Activated CD4-positive, alpha-beta T cell treated with anti-CD3 and anti-CD28 coated beads, Interleukin-2, amount 10 ng/mL, durations not matched to agents 24 days and 14 days (primary cell): ENCODE measurements around the gene CERS1. TPM values are rescaled to one million over a fixed set of nuclear protein-coding genes. Genes with fewer than 3 reads are reported as not detected.

Source experiments
- DNase-seq: peaks from one replicate; pipeline ENCODE4 v3.0.0; 2022
- H3K27ac Mint-ChIP-seq: one replicate; pipeline ENCODE4 v1.8.0; 2022; ENCODE audit warnings: mild to moderate bottlenecking, mixed read lengths
- H3K27me3 Mint-ChIP-seq: one replicate; pipeline ENCODE4 v1.8.0; 2022; ENCODE audit warnings: mixed read lengths
- H3K36me3 Mint-ChIP-seq: one replicate; pipeline ENCODE4 v1.8.0; 2022; ENCODE audit warnings: low read depth, mild to moderate bottlenecking, mixed read lengths
- H3K4me1 Mint-ChIP-seq: one replicate; pipeline ENCODE4 v1.8.0; 2021; ENCODE audit warnings: mixed read lengths
- H3K4me3 Mint-ChIP-seq: one replicate; pipeline ENCODE4 v1.8.0; 2022; ENCODE audit warnings: mild to moderate bottlenecking, moderate library complexity, mixed read lengths
- H3K9me3 Mint-ChIP-seq: one replicate; pipeline ENCODE4 v1.8.0; 2021; ENCODE audit warnings: mixed read lengths
- intact Hi-C: fragments of 100-400 bp; cut with micrococcal nuclease; formaldehyde crosslinking; loops from one replicate; pipeline ENCODE4 v1.15.1; 2023
- total RNA-seq: library from RNA; stranded (reverse); gene quantifications from 2 replicates; pipeline ENCODE4 v1.2.3, GENCODE V29; 2022

Gene CERS1
- total RNA-seq, 1 donor from 2014 or later, result 0.23 TPM

DNA sequence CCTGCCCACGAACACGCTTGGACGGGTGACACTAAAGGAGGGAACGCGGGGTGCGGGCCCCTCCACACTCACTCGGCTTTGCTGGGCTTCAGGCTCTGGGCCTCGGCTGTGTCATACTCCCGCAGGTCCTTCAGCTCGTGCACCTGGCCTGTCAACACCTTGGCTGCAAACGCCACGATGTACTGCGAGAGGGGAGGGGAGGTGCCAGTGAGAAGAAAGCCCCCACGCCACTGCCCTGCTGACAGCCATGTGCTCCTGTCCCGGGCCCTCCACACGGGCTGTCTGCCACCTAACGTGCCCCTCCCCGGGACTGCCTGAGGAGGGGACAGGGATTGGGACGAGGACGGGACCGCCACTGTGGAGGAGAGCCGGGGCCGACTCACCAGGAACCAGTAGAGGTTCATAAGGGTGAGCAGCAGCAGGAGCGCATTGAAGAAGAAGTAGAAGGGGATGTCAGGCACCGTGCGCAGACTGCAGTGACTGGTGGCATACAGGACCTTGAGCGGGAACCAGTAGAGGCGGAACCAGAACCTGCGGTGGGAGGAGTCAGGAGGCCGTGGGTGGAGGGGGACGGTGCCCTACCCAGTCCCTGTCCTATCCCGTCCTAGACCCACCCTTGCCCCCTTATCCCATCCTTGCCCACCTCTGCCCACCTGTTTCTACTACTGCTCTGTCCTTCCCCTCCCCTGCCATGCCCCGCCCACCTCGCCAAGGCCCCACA, 16.9 kb downstream of the CERS1 start:
- H3K27ac Mint-ChIP-seq, result no peak overlapping the region
- DNase-seq, result no peak
- no peak overlapping the region for H3K4me3 Mint-ChIP-seq
- intact Hi-C loops, result no loop called here
- H3K4me1 Mint-ChIP-seq, result no peaks in the 10 kb centered on the region
- no peaks in the 10 kb centered on the region for H3K36me3 Mint-ChIP-seq
- H3K9me3 Mint-ChIP-seq, result no peaks in the 10 kb centered on the region
- H3K27me3 Mint-ChIP-seq, result no peaks in the 10 kb centered on the region

DNA sequence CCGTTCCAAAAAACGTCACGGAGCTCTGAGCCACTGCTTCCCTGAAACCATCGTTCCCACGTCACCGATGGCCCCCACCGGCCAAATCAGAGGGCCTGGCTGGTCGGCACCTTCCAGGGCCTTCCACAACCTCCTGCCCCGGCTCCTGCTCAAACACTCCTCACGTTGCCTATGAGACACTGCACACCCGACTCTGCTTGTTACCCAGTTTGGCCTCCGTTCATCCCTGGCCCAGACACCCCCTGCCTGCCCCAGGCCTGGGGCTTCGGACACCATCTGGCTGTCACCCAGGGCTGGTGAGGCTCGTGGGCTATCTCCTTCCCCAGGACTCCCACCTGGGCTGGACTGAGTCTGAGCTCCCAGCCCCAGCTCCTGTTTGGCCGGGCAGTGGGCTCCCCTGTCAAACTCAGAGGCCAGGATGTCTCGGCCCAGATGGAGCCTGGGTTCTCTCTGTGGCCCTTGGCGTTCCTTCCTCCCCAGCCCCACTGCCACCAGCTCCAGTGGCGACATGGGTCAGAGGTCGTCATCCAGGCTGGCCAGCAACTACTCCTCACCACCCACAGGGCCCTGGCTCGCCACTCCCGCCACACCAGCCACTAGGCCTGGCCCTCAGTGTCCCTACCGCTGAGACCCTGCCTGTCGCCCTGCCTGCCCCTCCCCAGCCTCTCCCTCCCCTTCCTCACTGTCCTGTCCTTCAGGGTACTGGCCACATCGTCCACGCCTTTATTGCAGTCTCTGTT, 17.7 kb downstream of the CERS1 start:
- Mint-ChIP-seq H3K9me3 (no peaks in the 10 kb centered on the region), H3K27me3 (no peaks in the 10 kb centered on the region), H3K36me3 (no peaks in the 10 kb centered on the region), H3K27ac (no peak overlapping the region), H3K4me3 (no peak overlapping the region), H3K4me1 (no peaks in the 10 kb centered on the region)
- no peak for DNase-seq
- intact Hi-C loops, result no loop called here

DNA sequence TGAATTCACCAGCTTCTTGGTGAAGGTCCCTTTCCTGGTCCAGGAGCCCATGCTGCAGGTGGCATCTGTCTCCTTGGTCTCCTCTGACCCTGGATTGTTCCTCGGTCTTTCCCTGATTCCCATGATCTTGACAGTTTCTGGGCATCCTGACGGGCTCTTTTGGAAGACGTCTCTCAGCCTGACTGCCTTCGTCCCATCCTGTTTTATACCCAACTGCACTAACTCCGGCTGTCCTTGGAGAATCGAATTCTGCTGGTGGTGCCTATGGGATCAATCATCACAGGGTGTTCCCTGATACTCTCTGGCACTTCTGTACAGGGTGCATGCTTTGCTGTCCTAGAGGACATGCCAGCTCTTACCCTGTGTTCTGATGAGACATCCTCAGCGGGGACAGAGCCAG, 19.1 kb downstream of the CERS1 start:
- no peaks in the 10 kb centered on the region for H3K36me3 Mint-ChIP-seq
- no peaks in the 10 kb centered on the region for H3K9me3 Mint-ChIP-seq
- H3K4me3 Mint-ChIP-seq, result no peak overlapping the region
- DNase-seq, result no peak
- H3K4me1 Mint-ChIP-seq, result no peaks in the 10 kb centered on the region
- H3K27ac Mint-ChIP-seq, result no peak overlapping the region
- peaks cover under 1% of the 10 kb centered on the region for H3K27me3 Mint-ChIP-seq
- intact Hi-C loops, result no loop called here

DNA sequence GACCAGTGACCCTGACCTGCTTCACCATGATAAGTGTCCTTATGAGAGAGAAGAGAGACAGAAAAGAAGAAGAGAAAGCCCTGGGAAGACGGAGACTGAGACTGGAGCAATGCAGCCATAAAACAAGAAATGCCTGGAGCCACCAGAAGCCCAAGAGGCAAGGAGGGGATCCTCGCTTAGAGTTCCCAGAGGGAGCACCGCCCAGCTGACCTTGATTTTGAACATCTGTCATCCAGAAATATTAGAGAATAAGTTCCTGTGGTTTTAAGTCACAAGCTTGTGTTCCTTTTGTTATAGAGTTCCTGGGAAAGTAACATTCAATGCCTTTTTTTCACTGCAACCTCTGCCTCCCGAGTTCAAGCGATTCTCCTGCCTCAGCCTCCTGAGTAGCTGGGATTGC, 20.2 kb downstream of the CERS1 start:
- Mint-ChIP-seq H3K27ac (no peak overlapping the region), H3K9me3 (no peaks in the 10 kb centered on the region), H3K4me1 (peaks cover 5% of the 10 kb centered on the region), H3K36me3 (no peaks in the 10 kb centered on the region), H3K4me3 (no peak overlapping the region), H3K27me3 (peaks cover 7% of the 10 kb centered on the region)
- no peak for DNase-seq
- intact Hi-C loops, result no loop called here

DNA sequence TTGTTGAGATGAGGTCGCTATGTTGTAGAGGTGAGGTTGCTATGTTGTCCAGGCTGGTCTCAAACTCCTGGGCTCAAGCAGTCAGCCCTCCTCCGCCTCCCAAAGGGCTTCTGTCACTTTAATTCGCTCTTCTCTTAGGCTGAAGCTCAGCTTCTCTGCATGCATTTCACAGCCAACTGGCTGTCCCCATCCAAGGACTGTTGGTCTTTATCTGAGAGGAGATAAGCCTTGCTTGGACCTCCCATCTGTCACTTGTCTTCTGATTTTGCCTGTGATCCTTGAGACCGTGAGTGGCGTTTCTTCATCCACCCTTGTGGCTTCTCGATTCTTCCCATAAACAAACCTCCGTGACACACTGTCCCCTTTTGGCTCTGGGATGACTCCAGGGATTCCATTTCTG, 24.4 kb downstream of the CERS1 start:
- intact Hi-C loops, result no loop called here
- H3K36me3 Mint-ChIP-seq, result peaks cover 12% of the 10 kb centered on the region
- peaks cover 7% of the 10 kb centered on the region for H3K27me3 Mint-ChIP-seq
- H3K4me1 Mint-ChIP-seq, result peaks cover 5% of the 10 kb centered on the region
- H3K4me3 Mint-ChIP-seq, result no peak overlapping the region
- H3K27ac Mint-ChIP-seq, result no peak overlapping the region
- DNase-seq, result no peak
- H3K9me3 Mint-ChIP-seq, result no peaks in the 10 kb centered on the region

DNA sequence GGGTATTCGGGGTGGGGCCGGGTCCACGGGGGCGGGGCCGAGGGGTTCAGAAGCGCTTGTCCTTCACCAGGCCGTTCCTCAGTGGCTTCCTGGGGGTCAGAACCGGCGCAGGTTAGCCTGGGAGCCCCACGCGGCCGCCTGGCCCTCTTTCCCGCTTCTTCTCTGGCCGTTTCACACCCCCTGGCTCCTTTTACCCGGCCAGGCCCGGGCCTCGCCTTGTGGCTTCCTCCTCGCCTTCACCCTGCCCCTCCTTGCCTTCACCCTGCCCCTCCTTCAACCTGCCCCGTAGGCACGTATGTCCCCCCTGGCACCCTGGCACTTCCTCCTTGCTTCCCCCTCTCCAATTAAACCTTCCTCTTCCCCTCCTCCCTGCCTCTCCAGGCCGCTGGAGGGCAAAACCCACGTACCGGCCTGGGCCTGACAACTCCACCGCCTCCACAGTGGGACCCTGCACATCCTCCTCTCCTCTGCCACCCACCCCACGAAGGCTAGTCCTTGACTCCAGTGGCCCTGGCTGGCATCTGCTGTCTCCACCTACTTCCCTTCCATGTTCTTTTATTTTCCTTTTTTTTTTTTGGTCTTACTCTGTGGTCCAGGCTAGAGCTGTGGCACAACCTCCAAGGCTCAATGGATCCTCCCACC, 25.3 kb downstream of the CERS1 start:
- H3K9me3 Mint-ChIP-seq, result no peaks in the 10 kb centered on the region
- no peak overlapping the region for H3K27ac Mint-ChIP-seq
- DNase-seq, result no peak
- intact Hi-C loops, result no loop called here
- H3K4me1 Mint-ChIP-seq, result peaks cover 5% of the 10 kb centered on the region
- H3K4me3 Mint-ChIP-seq, result no peak overlapping the region
- peaks cover 7% of the 10 kb centered on the region for H3K27me3 Mint-ChIP-seq
- H3K36me3 Mint-ChIP-seq, result peaks cover 17% of the 10 kb centered on the region

DNA sequence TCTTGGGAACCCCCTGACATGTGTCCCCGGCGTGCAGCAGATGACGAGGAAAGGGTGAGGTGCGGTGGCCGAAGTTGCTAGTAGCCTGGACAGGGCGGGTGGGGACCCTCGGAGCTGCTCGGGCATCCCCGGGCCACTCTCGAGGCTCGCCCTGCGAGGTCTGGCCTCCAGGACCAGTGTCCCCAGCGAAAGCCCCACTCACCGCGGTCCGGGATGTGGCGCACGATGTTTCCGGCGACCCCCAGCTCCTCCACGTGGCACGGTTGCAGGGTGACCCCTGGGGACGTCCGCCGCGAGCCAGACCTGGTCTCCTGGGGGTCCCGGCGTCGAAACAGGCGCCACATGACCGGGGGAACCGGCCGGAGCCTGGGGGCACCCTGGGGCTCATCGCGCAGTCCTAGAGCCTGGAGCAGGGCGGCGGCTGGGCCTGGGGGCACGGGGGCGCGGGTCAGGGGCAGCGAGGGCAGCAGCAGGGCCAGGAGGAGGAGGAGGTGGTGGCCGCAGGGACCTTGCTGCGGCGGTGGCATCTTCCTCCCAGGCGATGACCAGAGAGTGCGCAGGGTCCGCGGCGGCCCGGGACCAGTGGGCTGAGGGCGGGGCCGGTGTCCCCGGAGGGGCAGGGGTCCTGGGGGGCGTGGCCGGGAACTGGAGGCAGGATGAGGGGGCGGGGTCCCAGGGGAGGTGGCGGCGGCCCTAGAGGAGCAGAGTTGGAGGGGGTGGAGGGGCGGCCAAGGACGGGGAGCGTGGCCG, 26.0 kb downstream of the CERS1 start:
- Mint-ChIP-seq H3K36me3 (peaks cover 17% of the 10 kb centered on the region), H3K4me1 (peaks cover 5% of the 10 kb centered on the region), H3K4me3 (no peak overlapping the region), H3K27me3 (peaks cover 7% of the 10 kb centered on the region), H3K9me3 (no peaks in the 10 kb centered on the region), H3K27ac (no peak overlapping the region)
- intact Hi-C loops, result loop anchor here (10.0 kb wide), 1 partner anchor 85 kb away; no protein-coding TSS in a partner anchor
- no peak for DNase-seq

DNA sequence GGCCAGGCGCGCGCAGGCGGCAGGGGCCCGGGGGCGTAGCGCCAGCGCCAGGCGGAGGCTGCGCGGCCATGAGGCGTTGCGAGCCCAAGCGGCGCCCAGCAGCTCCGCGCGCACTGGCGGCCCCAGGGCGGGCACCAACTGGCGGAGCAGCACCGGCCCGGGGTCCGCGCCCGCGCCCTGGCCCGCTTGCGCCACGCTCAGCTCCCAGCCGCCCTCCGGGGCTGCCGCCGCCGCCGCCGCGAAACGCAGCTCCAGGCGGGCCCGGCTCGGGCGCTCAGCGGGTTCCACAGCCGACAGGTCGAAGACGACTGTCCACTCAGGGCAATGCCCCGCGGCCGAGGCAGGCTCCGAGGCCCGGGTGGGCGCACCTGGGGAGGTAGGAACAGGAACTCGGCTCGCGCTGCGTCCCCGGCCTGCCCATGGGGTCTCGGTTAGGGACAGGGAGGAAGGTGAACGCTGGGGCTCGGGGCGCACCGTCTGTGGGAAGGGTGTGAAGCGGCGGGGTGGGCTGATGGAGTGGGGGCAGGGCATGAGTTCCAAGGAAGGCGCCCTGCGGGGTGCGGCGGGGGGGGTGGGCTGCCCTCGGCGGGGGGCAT, 26.8 kb downstream of the CERS1 start:
- H3K4me3 Mint-ChIP-seq, result no peak overlapping the region
- H3K27me3 Mint-ChIP-seq, result peaks cover 7% of the 10 kb centered on the region
- intact Hi-C loops, result loop anchor here (10.0 kb wide), 1 partner anchor 84 kb away; no protein-coding TSS in a partner anchor
- DNase-seq, result no peak
- no peaks in the 10 kb centered on the region for H3K9me3 Mint-ChIP-seq
- peaks cover 5% of the 10 kb centered on the region for H3K4me1 Mint-ChIP-seq
- peaks cover 19% of the 10 kb centered on the region for H3K36me3 Mint-ChIP-seq
- H3K27ac Mint-ChIP-seq, result no peak overlapping the region

DNA sequence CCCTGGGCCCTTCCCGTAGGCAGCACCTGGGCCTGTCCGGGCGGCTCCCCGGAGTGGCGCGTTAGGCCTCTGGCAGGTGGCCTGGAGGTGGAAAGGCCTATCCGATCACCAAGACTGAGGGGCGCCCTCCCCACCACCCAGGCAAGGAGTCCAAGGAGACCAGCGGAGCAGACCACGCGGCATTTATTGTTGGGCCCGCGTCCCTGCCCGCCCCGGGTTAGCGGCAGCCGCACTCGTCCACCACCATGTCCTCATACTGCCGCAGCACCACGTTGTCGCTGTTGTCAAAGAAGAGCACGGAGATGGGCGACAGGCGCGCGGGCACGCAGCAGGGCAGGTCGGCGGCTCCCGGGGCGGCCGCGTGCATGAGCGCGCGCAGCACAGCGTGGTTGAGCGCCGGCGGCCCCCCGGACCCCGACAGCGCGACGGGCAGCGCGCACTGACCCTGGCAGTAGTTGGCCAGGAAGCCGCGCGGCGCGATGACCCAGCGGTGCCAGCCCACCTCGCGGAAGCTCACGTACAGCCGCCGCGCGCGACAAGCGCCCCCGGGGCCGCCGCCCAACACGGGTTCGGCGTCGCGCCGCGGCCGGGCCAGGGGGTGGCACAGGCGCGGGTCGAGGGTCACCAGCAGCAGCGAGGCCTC, 27.5 kb downstream of the CERS1 start:
- H3K27ac Mint-ChIP-seq, result no peak overlapping the region
- peaks cover 24% of the 10 kb centered on the region for H3K36me3 Mint-ChIP-seq
- H3K4me1 Mint-ChIP-seq, result peaks cover 5% of the 10 kb centered on the region
- H3K9me3 Mint-ChIP-seq, result no peaks in the 10 kb centered on the region
- no peak overlapping the region for H3K4me3 Mint-ChIP-seq
- no peak for DNase-seq
- intact Hi-C loops, result loop anchor here (10.0 kb wide), 1 partner anchor 84 kb away; no protein-coding TSS in a partner anchor
- peaks cover 7% of the 10 kb centered on the region for H3K27me3 Mint-ChIP-seq

DNA sequence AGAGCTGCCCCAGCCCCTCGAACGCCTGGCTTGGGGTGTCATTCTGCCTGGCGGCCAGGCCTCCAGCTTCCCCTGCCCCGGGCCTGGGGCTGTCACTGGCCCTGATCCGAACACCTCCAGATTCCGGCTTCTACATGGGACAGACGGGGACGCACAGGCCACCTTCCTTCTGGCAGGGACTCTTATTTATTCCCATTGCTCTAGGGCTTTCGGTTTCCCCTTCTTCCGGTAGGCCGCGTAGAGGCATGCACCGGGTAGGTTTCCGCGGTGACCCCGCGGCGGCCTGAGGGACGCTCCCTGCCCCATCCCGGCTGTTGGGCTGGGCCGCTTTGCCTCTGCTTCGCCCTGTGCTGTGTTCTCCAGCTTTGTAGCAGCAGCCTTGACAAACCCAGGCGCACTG, 28.2 kb downstream of the CERS1 start:
- DNase-seq, result no peak

DNA sequence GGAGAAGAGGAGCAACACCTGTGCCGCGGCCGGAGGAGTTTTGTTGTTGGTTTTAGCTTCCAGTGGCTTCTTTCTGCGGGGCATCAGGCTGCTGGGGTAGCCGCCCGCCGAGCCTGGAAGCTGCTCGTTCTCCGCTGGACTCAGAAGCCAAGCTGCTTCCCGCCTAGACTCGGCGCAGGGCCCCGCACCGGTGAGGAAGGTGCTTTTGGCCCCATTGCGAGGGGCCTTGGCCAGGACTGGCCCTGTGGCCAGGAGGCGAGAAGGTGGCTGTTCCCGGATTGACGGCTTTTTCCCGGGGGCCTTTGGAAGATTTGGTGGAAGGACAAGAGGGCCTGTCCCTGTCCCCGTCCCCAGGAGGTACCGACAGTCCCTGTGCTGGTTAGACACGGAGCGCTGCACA, 28.8 kb downstream of the CERS1 start:
- no peaks in the 10 kb centered on the region for H3K9me3 Mint-ChIP-seq
- H3K27me3 Mint-ChIP-seq, result peaks cover 7% of the 10 kb centered on the region
- peaks cover 32% of the 10 kb centered on the region for H3K36me3 Mint-ChIP-seq
- intact Hi-C loops, result loop anchor here (10.0 kb wide), 1 partner anchor 82 kb away; no protein-coding TSS in a partner anchor
- no peak overlapping the region for H3K4me3 Mint-ChIP-seq
- DNase-seq, result no peak
- peaks cover 5% of the 10 kb centered on the region for H3K4me1 Mint-ChIP-seq
- no peak overlapping the region for H3K27ac Mint-ChIP-seq

More for the DNA sequence above, 28.2 kb downstream of the CERS1 start:
- Mint-ChIP-seq H3K4me1 (peaks cover 5% of the 10 kb centered on the region), H3K36me3 (peaks cover 26% of the 10 kb centered on the region), H3K27me3 (peaks cover 7% of the 10 kb centered on the region), H3K27ac (no peak overlapping the region), H3K4me3 (no peak overlapping the region), H3K9me3 (no peaks in the 10 kb centered on the region)
- intact Hi-C loops, result loop anchor here (10.0 kb wide), 1 partner anchor 83 kb away; no protein-coding TSS in a partner anchor

DNA sequence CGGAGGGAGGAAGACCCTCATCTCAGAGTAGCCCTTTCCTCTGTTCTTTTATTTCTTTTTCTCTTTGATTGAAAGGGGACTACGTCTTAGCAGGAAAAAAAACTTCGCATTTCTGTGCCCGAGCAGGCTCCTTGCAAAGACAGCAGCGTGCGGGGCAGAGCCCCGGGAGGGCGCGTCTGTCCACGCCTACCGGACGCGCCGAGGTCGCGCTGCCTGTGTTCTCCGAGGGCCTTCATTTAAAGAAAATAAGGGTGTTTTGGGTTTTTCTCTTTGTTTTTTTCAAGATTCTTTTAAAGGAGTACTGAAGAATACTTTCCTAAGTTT, 29.2 kb downstream of the CERS1 start:
- no peak overlapping the region for H3K4me3 Mint-ChIP-seq
- peaks cover 34% of the 10 kb centered on the region for H3K36me3 Mint-ChIP-seq
- peaks cover 5% of the 10 kb centered on the region for H3K4me1 Mint-ChIP-seq
- no peak for DNase-seq
- intact Hi-C loops, result loop anchor here (10.0 kb wide), 1 partner anchor 82 kb away; no protein-coding TSS in a partner anchor
- peaks cover 6% of the 10 kb centered on the region for H3K27me3 Mint-ChIP-seq
- H3K9me3 Mint-ChIP-seq, result no peaks in the 10 kb centered on the region
- no peak overlapping the region for H3K27ac Mint-ChIP-seq
